H9 (cell line): ENCODE data around the gene TTC28. TPM values are rescaled to one million over a fixed set of nuclear protein-coding genes. Genes with fewer than 3 reads are reported as not detected.

ENCODE experiments used
- DNase-seq: peaks from one replicate; pipeline ENCODE4 v3.0.0-alpha.2; 2017
- H2AFZ ChIP-seq: one replicate; pipeline ENCODE4 v1.6.1; 2013; ENCODE audit warnings: mild to moderate bottlenecking, low read length, control low read depth, moderate library complexity
- H2AK5ac ChIP-seq: 2 replicates; pipeline ENCODE4 v1.6.1; 2013; ENCODE audit warnings: low read length, control low read depth, mixed read lengths; ENCODE audit not compliant: insufficient read length
- H2BK120ac ChIP-seq: one replicate; pipeline ENCODE4 v1.6.1; 2013; ENCODE audit warnings: low read depth, mild to moderate bottlenecking, low read length, control low read depth, inconsistent platforms; ENCODE audit not compliant: poor library complexity, severe bottlenecking
- H2BK12ac ChIP-seq: 2 replicates; pipeline ENCODE4 v1.6.1; 2013; ENCODE audit warnings: low read length, control low read depth, mixed read lengths, low read depth; ENCODE audit not compliant: insufficient read length
- H2BK15ac ChIP-seq: 2 replicates; pipeline ENCODE4 v1.6.1; 2013; ENCODE audit warnings: low read depth, low read length, control low read depth
- H2BK20ac ChIP-seq: one replicate; pipeline ENCODE4 v1.6.1; 2013; ENCODE audit warnings: low read depth, mild to moderate bottlenecking, low read length, control low read depth, inconsistent platforms; ENCODE audit not compliant: poor library complexity, severe bottlenecking
- H2BK5ac ChIP-seq: 2 replicates; pipeline ENCODE4 v1.6.1; 2013; ENCODE audit warnings: low read length, control low read depth, mixed read lengths; ENCODE audit not compliant: insufficient read length
- H3K14ac ChIP-seq: 2 replicates; pipeline ENCODE4 v1.6.1; 2013; ENCODE audit warnings: low read length, control low read depth; ENCODE audit not compliant: insufficient read depth
- H3K18ac ChIP-seq: 2 replicates; pipeline ENCODE4 v1.6.1; 2013; ENCODE audit warnings: low read depth, mild to moderate bottlenecking, mixed read lengths, low read length, control low read depth; ENCODE audit not compliant: insufficient read length
- H3K23ac ChIP-seq: 2 replicates; pipeline ENCODE4 v1.6.1; 2013; ENCODE audit warnings: low read length, control low read depth, mixed read lengths, low read depth; ENCODE audit not compliant: insufficient read length
- H3K23me2 ChIP-seq: 2 replicates; pipeline ENCODE4 v1.6.1; 2013; ENCODE audit warnings: low read depth, mild to moderate bottlenecking, mixed read lengths, low read length, control low read depth; ENCODE audit not compliant: insufficient read length, poor library complexity, severe bottlenecking
- H3K27ac ChIP-seq: 2 replicates; pipeline ENCODE4 v1.5.1; 2013; ENCODE audit warnings: low read length, control low read depth, mixed read lengths, low read depth; ENCODE audit not compliant: insufficient read length
- H3K27me3 ChIP-seq: 2 replicates; pipeline ENCODE4 v1.6.1; 2013; ENCODE audit warnings: low read length, control low read depth, inconsistent platforms; ENCODE audit not compliant: insufficient read depth
- H3K4ac ChIP-seq: 2 replicates; pipeline ENCODE4 v1.6.1; 2013; ENCODE audit warnings: low read depth, mild to moderate bottlenecking, control low read depth, inconsistent platforms, low read length, moderate library complexity
- H3K4me1 ChIP-seq: 2 replicates; pipeline ENCODE4 v1.6.1; 2013; ENCODE audit warnings: low read length, control low read depth, inconsistent platforms; ENCODE audit not compliant: insufficient read depth
- H3K4me2 ChIP-seq: 2 replicates; pipeline ENCODE4 v1.6.1; 2013; ENCODE audit warnings: low read length, control low read depth, mixed read lengths; ENCODE audit not compliant: insufficient read length, insufficient read depth
- H3K56ac ChIP-seq: 2 replicates; pipeline ENCODE4 v1.6.1; 2013; ENCODE audit warnings: low read depth, mild to moderate bottlenecking, mixed read lengths, low read length, control low read depth; ENCODE audit not compliant: insufficient read length
- H3K79me1 ChIP-seq: 2 replicates; pipeline ENCODE4 v1.6.1; 2013; ENCODE audit warnings: low read depth, mild to moderate bottlenecking, moderate library complexity, low read length, control low read depth, inconsistent platforms; ENCODE audit not compliant: insufficient read depth, poor library complexity, severe bottlenecking
- H3K79me2 ChIP-seq: 2 replicates; pipeline ENCODE4 v1.6.1; 2013; ENCODE audit warnings: low read length, control low read depth, inconsistent platforms; ENCODE audit not compliant: insufficient read depth
- H3K9ac ChIP-seq: 2 replicates; pipeline ENCODE4 v1.6.1; 2013; ENCODE audit warnings: low read length, control low read depth, mixed read lengths; ENCODE audit not compliant: insufficient read length; ENCODE audit errors: extremely low read depth
- H3K9me3 ChIP-seq: one replicate; pipeline ENCODE4 v1.6.1; 2013; ENCODE audit warnings: low read depth, low read length, inconsistent platforms; ENCODE audit not compliant: control insufficient read depth
- H3T11ph ChIP-seq: one replicate; pipeline ENCODE4 v1.6.1; 2013; ENCODE audit warnings: mild to moderate bottlenecking, low read length, control low read depth, inconsistent platforms
- H4K20me1 ChIP-seq: one replicate; pipeline ENCODE4 v1.6.1; 2013; ENCODE audit not compliant: control insufficient read depth, insufficient read length, insufficient read depth
- H4K5ac ChIP-seq: 2 replicates; pipeline ENCODE4 v1.6.1; 2013; ENCODE audit warnings: low read depth, mild to moderate bottlenecking, mixed read lengths, low read length, control low read depth; ENCODE audit not compliant: insufficient read length
- H4K8ac ChIP-seq: replicated peaks from 2 replicates; pipeline ENCODE4 v1.6.1; 2013; ENCODE audit warnings: low read length, control low read depth, mixed read lengths, low read depth; ENCODE audit not compliant: insufficient read length
- H4K91ac ChIP-seq: 2 replicates; pipeline ENCODE4 v1.6.1; 2013; ENCODE audit warnings: low read depth, mild to moderate bottlenecking, moderate library complexity, mixed read lengths, low read length, control low read depth; ENCODE audit not compliant: insufficient read length
- H3K27ac Mint-ChIP-seq, 3 experiments: 2 replicates in 2 of 3; 3 replicates in 1 of 3; pipeline ENCODE4 v1.8.0; 2020 to 2021; ENCODE audit warnings: mixed read lengths in 3 of 3, mild to moderate bottlenecking in 1 of 3, moderate library complexity in 1 of 3
- H3K27me3 Mint-ChIP-seq: 2 replicates; pipeline ENCODE4 v1.8.0; 2021; ENCODE audit warnings: low read depth, mild to moderate bottlenecking, moderate library complexity, mixed read lengths
- H3K36me3 Mint-ChIP-seq, 3 experiments: 2 replicates in 2 of 3; 3 replicates in 1 of 3; pipeline ENCODE4 v1.8.0; 2020 to 2021; ENCODE audit warnings: low read depth in 3 of 3, mixed read lengths in 3 of 3; ENCODE audit not compliant: insufficient read depth in 1 of 3
- H3K4me1 Mint-ChIP-seq, 2 experiments: 2 replicates each; pipeline ENCODE4 v1.8.0; 2020; ENCODE audit warnings: mixed read lengths in 2 of 2
- H3K4me3 Mint-ChIP-seq, 2 experiments: 2 replicates in 1 of 2; 3 replicates in 1 of 2; pipeline ENCODE4 v1.8.0; 2020 to 2021; ENCODE audit warnings: mild to moderate bottlenecking in 2 of 2, mixed read lengths in 2 of 2, moderate library complexity in 1 of 2
- H3K9me3 Mint-ChIP-seq, 2 experiments: 2 replicates in 1 of 2; 3 replicates in 1 of 2; pipeline ENCODE4 v1.8.0; 2020; ENCODE audit warnings: mild to moderate bottlenecking in 2 of 2, mixed read lengths in 2 of 2, moderate library complexity in 1 of 2
- CTCF ChIP-seq: fragments of 200-600 bp; sonication (generic); conservative IDR thresholded peaks from 3 replicates; pipeline ENCODE4 v1.8.0; 2021; ENCODE audit warnings: antibody characterized with exemption, mild to moderate bottlenecking
- WGBS: extraction: QIAGEN DNeasy Blood & Tissue Kit; methylation state at CpG from one replicate; pipeline ENCODE4 v1.1.7; 2013; ENCODE audit warnings: missing lambda C conversion rate, low lambda C conversion rate, mixed read lengths; ENCODE audit not compliant: insufficient read length; ENCODE audit errors: extremely low coverage; 5-methylcytosine and 5-hydroxymethylcytosine counted together
- total RNA-seq: library from RNA; stranded (reverse); gene quantifications from 2 replicates; pipeline ENCODE4 v1.2.1, GENCODE V29; 2021

TTC28 gene
- total RNA-seq, 1 experiment from 2014 or later, result 13.6 TPM

DNA sequence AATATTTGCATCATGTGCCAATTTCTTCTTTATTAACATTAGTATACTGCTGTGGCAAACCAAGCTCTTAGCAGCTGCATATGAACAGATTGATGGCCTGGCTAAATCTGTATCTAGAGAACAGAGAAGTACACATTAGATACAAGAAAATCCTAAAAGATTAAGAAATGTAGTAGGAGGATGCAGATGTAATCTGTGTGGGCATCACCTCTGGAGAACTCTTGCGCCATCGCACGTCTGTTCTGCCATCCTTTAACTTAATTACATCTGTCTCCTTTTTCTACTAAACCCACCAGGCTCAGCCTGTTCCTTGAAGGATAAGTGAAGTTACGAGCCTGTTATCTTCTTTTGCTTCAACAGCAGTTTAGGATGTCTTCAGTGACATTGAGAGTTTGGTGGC, 564.2 kb downstream of the TTC28 start:
- H3K9me3 ChIP-seq, result no peaks in the 10 kb centered on the region
- H4K20me1 ChIP-seq, result no peaks in the 10 kb centered on the region
- Mint-ChIP-seq H3K27ac (no peak overlapping the region; a peak in 1 of 7 replicates), H3K4me3 (no peak overlapping the region), H3K27me3 (no peaks in the 10 kb centered on the region; the same call in 1 of the 2 replicates), H3K4me1 (peaks cover 24 to 25% of the 10 kb centered on the region in 2 experiments), H3K36me3 (no peaks in the 10 kb centered on the region), H3K9me3 (no peaks in the 10 kb centered on the region)
- H3K4ac ChIP-seq, result no peak overlapping the region
- no peak overlapping the region for H2BK12ac ChIP-seq
- no peak overlapping the region for H2BK5ac ChIP-seq
- no peak overlapping the region for H3K9ac ChIP-seq
- H3K27ac ChIP-seq, result no peak overlapping the region
- no peak overlapping the region for H4K91ac ChIP-seq
- TF ChIP-seq CTCF, result no peak
- no peaks in the 10 kb centered on the region for H3K27me3 ChIP-seq
- no peak overlapping the region for H2BK15ac ChIP-seq
- 0 out of 2 replicates have a peak, but pooled peaks cover 7% of the 10 kb centered on the region for H3K4me1 ChIP-seq
- H2AK5ac ChIP-seq, result no peak overlapping the region
- H3K14ac ChIP-seq, result no peak overlapping the region
- H3T11ph ChIP-seq, result no peak overlapping the region
- H3K18ac ChIP-seq, result no peak overlapping the region
- H2AFZ ChIP-seq, result no peak overlapping the region
- no peak overlapping the region for H3K56ac ChIP-seq
- no peak overlapping the region for H2BK20ac ChIP-seq
- H3K23me2 ChIP-seq, result no peaks in the 10 kb centered on the region
- H3K79me2 ChIP-seq, result no peaks in the 10 kb centered on the region
- H4K5ac ChIP-seq, result no peak overlapping the region
- H3K79me1 ChIP-seq, result no peaks in the 10 kb centered on the region
- no peak overlapping the region for H4K8ac ChIP-seq
- WGBS, result no CpG with 5 or more reads among the region's 4 CpGs
- no peak overlapping the region for H3K23ac ChIP-seq
- H3K4me2 ChIP-seq, result no peak overlapping the region
- no peak for DNase-seq
- H2BK120ac ChIP-seq, result no peak overlapping the region
